ENCODE results near the gene BCL7A. TPM values are rescaled to one million over a fixed set of nuclear protein-coding genes. Genes with fewer than 3 reads are reported as not detected.

BCL7A gene
- total RNA-seq, 1 experiment from 2014 or later: 18.2 TPM

DNA sequence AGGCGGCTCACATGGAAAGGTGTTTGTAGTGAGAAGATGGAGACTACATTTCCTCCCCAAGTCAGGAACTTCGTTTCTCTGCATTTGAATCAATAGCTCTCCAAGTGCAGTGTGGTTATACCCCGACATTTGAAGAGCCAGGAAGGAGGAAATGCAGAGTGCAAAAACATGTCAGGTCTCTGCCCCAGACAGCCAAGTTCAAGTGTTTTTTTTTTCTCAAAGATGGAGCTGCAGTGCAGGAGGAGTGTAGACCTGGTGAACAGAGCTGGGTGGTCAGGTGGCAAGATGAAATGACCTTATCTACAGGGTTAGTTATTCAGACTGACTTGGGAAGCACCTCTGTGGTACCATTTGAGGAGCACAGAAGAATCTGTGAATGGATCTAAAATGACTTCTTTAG is 78.2 kb downstream of the BCL7A start:
- Histone ChIP-seq H3K4me2 (ENCODE audit: insufficient read depth, insufficient read length, low read length) (no peak overlapping the region), H3K9me3 (ENCODE audit: control insufficient read depth, low read depth, low read length) (no peaks in the 10 kb centered on the region), H3K27me3 (ENCODE audit: insufficient read depth, low read length) (no peaks in the 10 kb centered on the region), H2BK12ac (ENCODE audit: insufficient read length, low read depth, low read length) (no peak overlapping the region), H2BK120ac (ENCODE audit: low read depth, low read length, poor library complexity, severe bottlenecking) (no peak overlapping the region), H2AFZ (ENCODE audit: low read length) (no peak overlapping the region), H2BK5ac (ENCODE audit: insufficient read length, low read length) (no peak overlapping the region), H2BK15ac (ENCODE audit: low read depth, low read length) (no peak overlapping the region), H3K79me1 (ENCODE audit: insufficient read depth, low read depth, low read length, poor library complexity, severe bottlenecking) (no peaks in the 10 kb centered on the region), H4K8ac (replicated peaks; ENCODE audit: insufficient read length, low read depth, low read length) (no peak overlapping the region), H3K23ac (ENCODE audit: insufficient read length, low read depth, low read length) (no peak overlapping the region), H3T11ph (ENCODE audit: low read length) (no peak overlapping the region), H3K14ac (ENCODE audit: insufficient read depth, low read length) (no peak overlapping the region), H2BK20ac (ENCODE audit: low read depth, low read length, poor library complexity, severe bottlenecking) (no peak overlapping the region), H4K20me1 (ENCODE audit: control insufficient read depth, insufficient read depth, insufficient read length) (peaks cover 2% of the 10 kb centered on the region), H3K4ac (ENCODE audit: low read depth, low read length) (no peak overlapping the region), H3K27ac (ENCODE audit: insufficient read length, low read depth, low read length) (no peak overlapping the region), H3K56ac (ENCODE audit: insufficient read length, low read depth, low read length) (no peak overlapping the region), H3K9ac (ENCODE audit: extremely low read depth, insufficient read length, low read length) (no peak overlapping the region), H2AK5ac (ENCODE audit: insufficient read length, low read length) (no peak overlapping the region), H3K23me2 (ENCODE audit: insufficient read length, low read depth, low read length, poor library complexity, severe bottlenecking) (peaks cover 1% of the 10 kb centered on the region), H3K4me1 (ENCODE audit: insufficient read depth, low read length) (peaks cover 3% of the 10 kb centered on the region; the same call in 1 of the 2 replicates), H3K79me2 (ENCODE audit: insufficient read depth, low read length) (no peaks in the 10 kb centered on the region), H3K18ac (ENCODE audit: insufficient read length, low read depth, low read length) (no peak overlapping the region), H4K91ac (ENCODE audit: insufficient read length, low read depth, low read length) (no peak overlapping the region), H4K5ac (ENCODE audit: insufficient read length, low read depth, low read length) (no peak overlapping the region)
- no peaks in the 10 kb centered on the region for H3K27me3 Mint-ChIP-seq (ENCODE audit: low read depth)
- H3K36me3 Mint-ChIP-seq (ENCODE audit: insufficient read depth in 1 of 3, low read depth in 3 of 3): peaks cover 3 to 7% (median 6%) of the 10 kb centered on the region in 3 experiments; a peak in 2 of 7 replicates
- H3K4me3 Mint-ChIP-seq: no peak overlapping the region
- WGBS (ENCODE audit: extremely low coverage, insufficient read length, low lambda C conversion rate): no CpG with 5 or more reads among the region's 3 CpGs
- no peak overlapping the region for H3K27ac Mint-ChIP-seq
- peaks cover 16 to 20% of the 10 kb centered on the region in 2 experiments for H3K4me1 Mint-ChIP-seq
- no peak for DNase-seq
- H3K9me3 Mint-ChIP-seq: peaks cover 0 to 3% of the 10 kb centered on the region in 2 experiments; a peak in 1 of 5 replicates
- TF ChIP-seq, protein P1, sequence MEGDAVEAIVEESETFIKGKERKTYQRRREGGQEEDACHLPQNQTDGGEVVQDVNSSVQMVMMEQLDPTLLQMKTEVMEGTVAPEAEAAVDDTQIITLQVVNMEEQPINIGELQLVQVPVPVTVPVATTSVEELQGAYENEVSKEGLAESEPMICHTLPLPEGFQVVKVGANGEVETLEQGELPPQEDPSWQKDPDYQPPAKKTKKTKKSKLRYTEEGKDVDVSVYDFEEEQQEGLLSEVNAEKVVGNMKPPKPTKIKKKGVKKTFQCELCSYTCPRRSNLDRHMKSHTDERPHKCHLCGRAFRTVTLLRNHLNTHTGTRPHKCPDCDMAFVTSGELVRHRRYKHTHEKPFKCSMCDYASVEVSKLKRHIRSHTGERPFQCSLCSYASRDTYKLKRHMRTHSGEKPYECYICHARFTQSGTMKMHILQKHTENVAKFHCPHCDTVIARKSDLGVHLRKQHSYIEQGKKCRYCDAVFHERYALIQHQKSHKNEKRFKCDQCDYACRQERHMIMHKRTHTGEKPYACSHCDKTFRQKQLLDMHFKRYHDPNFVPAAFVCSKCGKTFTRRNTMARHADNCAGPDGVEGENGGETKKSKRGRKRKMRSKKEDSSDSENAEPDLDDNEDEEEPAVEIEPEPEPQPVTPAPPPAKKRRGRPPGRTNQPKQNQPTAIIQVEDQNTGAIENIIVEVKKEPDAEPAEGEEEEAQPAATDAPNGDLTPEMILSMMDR (conservative IDR thresholded peaks at IDR 0.05): no peak

Data from H9 (cell line).